Ovary (tissue), 3 donors: ENCODE data around the gene SREBF1.

Experiments used
- EP300 ChIP-seq: sonication (generic); formaldehyde crosslinking; IDR thresholded peaks from one replicate; pipeline ENCODE4 v1.6.1; 2017; ENCODE audit warnings: antibody characterized with exemption
- TF ChIP-seq, protein P1 (sequence below), 3 donors: fragments of 450-650 bp in 2 of 3; fragments of 200-600 bp in 1 of 3; IDR thresholded peaks; one replicate each; pipeline versions ENCODE4 v1.5.1 to v1.8.0; 2016 to 2022; ENCODE audit warnings: antibody characterized with exemption in 3 of 3, mild to moderate bottlenecking in 1 of 3
- donor health status: DM: no; HTN: no; CAD: no.

DNA sequence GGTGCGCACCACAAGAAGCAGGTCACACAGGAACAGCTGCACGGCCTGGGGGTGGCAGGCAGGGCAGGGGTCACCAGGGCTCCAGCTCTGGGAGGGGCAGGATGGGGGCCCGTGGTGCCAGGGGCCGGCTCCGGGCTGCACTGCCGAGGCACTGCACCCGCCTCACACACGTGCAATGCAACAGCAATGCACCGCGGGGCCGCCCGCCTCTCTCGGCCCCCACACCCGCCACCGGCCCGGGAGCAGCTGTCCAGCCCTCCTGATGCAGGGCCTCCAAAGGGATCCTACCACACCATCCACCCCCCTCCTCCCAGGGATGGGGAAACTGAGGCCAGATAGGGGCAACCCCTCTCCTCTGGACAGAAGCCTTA is 23.1 kb downstream of the SREBF1 start:
- no peak for TF ChIP-seq EP300
- TF ChIP-seq, protein P1, sequence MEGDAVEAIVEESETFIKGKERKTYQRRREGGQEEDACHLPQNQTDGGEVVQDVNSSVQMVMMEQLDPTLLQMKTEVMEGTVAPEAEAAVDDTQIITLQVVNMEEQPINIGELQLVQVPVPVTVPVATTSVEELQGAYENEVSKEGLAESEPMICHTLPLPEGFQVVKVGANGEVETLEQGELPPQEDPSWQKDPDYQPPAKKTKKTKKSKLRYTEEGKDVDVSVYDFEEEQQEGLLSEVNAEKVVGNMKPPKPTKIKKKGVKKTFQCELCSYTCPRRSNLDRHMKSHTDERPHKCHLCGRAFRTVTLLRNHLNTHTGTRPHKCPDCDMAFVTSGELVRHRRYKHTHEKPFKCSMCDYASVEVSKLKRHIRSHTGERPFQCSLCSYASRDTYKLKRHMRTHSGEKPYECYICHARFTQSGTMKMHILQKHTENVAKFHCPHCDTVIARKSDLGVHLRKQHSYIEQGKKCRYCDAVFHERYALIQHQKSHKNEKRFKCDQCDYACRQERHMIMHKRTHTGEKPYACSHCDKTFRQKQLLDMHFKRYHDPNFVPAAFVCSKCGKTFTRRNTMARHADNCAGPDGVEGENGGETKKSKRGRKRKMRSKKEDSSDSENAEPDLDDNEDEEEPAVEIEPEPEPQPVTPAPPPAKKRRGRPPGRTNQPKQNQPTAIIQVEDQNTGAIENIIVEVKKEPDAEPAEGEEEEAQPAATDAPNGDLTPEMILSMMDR (IDR thresholded peaks at IDR 0.05), result no peak
